GM21526 (cell line): ENCODE measurements around the gene C11orf86.

ENCODE experiments used
- ATAC-seq: cut with Tn5 transposase; IDR thresholded peaks from one replicate; pipeline ENCODE4 v1.9.1; 2021; ENCODE audit warnings: moderate library complexity; ENCODE audit not compliant: unreplicated experiment, low FRiP score

Gene C11orf86

DNA sequence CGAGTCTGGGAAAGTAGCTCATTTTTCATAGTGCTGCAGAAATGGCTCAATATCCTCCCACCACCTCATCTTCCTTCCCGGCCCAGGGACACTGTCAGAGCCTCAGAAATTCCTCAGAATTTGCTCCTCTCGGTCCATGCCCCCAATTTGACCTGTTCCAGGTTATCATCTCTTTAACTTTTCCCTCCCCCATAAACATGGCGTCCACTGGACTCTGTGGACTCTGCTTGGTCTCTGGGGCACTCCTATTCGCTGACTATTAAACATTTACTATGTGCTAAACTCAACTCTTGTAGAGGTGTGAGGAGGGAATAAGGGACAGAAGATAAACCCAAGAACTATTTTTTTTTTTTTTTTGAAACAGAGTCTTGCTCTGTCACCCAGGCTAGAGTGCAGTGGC is 8.8 kb upstream of the C11orf86 start:
- no peak for ATAC-seq

DNA sequence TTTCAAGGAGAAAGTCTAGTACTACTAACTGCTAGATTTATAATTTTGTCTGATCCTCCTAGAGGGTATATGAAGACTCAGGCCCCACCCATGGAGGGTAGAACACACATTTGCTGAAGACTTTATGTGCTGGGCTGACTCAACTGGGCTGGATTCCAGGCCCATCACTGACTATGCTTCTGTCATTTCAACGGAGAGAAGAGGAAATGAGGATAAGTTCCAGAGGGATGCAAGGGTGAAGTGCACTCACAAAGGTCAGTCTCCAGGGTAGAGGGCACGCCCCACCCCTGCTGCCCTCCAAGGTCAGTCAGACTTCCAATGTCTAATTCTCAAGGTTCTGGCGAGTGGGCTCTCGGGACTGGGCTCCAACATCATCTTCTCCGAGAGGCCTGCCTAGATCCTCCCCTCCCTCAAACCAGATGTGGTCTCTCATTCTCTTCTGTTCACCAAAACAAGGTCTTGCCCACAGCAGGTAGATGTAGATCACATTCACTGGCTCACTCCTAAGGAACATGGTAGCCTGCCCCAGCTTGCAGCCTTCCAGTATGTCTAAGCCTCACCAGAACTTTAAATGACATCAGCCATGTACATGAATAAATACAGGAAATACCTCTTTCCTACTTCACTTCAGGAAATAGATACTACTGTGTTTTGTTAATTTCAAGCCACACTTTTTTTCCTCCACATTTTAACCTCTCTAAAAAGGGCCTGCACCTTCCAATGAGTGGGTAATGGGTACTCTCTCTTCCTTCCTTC is 7.3 kb upstream of the C11orf86 start:
- no peak for ATAC-seq

GRCh38 chr11:66969584-66970225 is 5.4 kb upstream of the C11orf86 start:
- no peak for ATAC-seq

DNA sequence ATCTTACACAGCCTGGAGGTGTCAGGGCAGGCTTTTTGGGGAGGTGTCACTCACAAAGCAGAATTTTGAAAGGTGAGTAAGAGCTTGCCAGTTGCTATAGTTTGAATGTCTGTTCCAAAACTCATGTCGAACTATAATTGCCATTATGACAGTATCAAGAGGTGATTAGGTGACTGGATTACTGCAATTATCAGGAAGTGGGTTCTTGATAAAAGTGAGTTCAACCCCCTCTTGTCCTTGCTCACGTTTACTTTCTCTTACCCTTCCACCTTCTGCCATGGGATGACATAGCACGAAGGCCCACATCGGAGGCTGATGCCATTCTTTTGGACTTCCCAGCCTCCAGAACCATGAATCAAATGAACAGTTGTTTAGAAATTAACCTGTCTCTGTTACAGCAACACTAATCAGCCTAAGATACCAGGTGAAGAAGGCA is 4.7 kb upstream of the C11orf86 start:
- no peak for ATAC-seq

GRCh38 chr11:66970807-66971442 is 4.2 kb upstream of the C11orf86 start:
- no peak for ATAC-seq

DNA sequence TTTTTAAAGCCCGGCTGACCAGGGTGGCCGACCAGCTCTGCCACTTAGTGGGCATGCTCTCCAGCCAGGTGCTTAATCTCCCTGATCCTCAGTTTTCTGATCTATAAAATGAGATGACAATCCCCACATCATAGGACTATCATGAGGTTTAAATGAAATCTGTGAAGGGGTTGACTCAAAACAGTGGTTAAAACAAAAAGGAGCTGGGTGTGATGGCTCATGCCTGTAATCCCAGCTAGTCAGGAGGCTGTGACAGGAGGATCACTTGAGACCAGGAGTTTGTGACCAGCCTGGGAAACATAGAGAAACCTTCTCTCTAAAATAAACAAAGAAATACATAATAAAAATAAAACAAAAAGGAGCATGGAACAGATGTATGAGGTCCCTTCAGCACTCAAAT is 3.6 kb upstream of the C11orf86 start:
- no peak for ATAC-seq

GRCh38 chr11:66973956-66974580 is 1.0 kb upstream of the C11orf86 start:
- ATAC-seq: no peak

DNA sequence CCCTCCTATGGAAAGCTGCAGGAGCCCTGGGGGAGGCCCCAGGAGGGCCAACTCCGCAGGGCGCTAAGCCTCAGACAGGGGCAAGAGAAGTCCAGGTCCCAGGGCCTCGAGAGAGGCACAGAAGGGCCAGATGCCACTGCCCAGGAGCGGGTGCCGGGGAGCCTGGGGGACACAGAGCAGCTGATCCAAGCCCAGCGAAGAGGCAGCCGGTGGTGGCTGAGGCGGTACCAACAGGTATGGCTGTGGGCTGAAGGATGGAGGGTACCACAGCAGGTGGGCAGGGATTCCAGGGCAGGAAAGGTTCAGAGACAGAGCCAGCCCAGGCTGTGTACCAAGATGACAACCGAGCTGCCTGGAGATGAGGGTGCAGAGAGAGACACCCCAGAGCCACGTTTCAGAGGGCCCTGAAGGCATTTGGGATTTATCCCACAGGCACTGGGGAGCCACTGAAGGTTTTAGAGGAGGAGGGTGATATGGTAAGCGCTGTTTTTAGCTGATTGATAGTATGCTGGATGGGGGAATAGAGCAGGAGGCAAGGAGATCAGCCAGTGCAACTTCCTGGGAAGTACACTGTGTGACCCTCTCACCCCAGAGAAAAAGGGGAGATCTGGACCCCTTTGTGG is 412 bp downstream of the C11orf86 start:
- ATAC-seq: no peak

DNA sequence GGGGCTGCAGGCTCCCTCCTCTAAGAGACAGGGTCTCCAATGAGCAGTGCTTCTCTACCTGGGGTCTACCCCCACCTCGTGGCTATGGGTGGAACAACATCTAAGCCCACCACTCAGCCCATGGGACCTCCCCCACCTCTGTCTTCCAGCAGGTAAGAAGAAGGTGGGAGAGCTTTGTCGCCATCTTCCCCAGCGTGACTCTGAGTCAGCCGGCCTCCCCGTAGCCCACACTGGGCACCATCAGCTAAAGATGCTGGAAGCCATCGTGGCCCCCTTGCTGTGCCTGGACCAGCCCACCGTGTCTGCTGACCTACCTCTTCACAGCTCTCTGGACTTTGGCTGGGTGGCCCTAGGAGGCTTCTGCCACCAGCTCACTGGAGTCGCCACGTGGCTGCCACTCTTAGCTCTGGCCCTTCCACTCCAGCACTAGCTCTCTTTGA is 944 bp downstream of the C11orf86 start:
- ATAC-seq: no peak

DNA sequence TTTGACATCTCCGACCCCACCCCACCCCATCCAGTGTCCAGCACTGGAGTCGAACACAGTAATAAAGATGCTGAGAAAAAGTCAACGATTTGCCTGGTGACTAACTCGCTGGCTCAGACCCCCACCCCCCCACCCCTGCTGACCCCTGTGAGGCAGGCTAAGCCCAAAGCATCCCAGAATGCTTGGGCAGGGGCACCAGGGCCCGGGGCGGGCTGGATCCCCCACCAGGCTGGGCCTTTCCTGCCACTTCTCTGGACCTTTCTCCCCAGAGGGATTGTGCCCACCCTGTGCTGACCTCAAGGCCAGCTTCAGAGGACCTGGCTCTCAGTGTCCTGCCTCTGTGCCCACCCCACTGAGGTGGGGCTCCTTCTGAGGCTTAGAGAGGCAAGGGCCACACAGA is 1.8 kb downstream of the C11orf86 start:
- no peak for ATAC-seq

- ATAC-seq: no peak
These were observed 3.1 kb downstream of the C11orf86 start for GRCh38 chr11:66978229-66978628.

GRCh38 chr11:66978717-66979116 is 3.6 kb downstream of the C11orf86 start:
- ATAC-seq: no peak

DNA sequence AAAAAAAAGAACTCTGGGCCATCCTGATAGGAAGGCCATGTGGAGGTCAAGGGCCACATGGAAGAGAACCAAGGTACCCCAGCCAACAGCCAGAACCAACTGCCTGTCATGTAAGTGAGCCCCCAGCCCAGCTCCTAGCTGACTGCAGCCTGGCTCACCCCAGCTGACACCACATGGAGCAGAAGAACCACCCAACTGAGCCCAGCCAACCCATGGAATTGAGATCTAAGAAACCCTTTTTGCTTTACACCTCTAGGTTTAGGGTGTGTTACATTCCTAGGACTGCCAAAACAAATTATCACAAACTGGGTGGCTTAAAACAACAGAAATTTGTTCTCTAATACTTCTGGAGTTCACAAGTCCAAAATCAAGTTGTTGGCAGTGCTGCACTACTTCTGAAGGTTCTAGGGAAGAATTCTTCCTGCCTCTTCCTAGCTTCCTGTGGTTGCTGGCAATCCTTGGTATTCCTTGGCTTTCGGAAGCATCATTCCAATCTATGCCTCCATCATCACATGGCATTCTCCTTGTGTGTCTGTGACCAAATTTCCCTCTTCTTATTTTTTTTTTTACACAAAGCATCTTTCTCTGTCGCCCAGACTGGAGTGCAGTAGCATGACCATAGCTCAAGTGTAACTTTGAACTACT is 4.4 kb downstream of the C11orf86 start:
- ATAC-seq: no peak

DNA sequence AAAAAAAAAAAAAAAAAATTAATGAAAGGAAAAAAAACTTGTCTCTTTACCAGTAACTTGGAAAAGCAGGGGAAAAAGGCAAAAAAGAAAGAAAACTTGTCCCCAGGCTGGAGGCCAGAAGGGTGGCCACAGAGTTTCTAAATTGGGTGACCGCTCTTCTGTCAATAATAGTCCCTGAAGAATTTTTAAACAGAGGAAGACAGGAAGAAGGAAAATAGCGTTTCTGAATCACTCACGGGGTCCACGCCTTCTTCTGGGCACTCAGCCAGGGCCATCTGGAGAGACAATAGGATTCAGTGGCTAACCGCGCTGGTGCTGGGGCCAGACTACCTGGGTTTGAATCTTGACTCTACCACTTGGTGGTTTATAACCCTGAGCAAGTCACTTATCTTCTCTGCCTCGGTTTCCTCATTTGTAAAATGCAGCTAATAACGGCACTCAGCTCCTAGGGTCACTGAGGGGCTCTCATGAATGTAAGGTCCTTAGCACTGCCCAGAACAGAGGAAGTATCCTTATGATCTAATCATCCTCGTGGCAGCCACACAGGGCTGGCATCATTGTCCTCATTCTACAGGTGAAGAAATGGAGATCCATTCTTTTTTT is 7.0 kb downstream of the C11orf86 start:
- no peak for ATAC-seq

DNA sequence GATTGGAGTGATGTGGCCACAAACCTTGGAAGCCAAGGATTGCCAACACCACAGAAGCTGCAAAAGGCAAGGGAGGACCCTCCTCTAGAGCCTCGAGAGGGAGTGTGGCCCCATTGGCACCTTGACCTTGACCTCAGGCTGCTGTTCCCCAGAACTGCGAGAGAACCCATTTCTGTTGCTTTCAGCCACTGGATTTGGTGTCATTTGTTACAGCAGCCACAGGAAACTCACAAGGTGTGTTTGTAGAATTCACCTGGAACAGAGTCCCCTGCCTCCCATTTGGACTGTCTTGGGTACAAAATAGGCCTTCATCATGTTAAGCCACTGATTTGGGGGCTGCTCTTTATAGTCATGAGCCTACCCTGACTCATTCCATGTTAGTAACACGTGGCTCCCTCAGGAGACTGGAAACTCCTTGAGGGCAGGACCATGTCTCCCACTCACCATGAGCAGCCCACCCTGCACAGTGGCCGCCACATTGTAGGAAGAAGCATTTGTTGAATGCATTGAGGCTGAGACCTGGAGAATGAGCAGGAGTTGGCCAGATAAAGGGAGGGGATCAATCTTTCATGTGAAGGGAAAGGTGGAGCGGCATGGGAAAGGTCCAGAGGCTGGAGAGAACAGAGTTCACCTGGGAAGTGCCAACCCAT is 8.3 kb downstream of the C11orf86 start:
- ATAC-seq: no peak

- ATAC-seq: no peak
These were observed 10.5 kb downstream of the C11orf86 start for GRCh38 chr11:66985508-66986177.

DNA sequence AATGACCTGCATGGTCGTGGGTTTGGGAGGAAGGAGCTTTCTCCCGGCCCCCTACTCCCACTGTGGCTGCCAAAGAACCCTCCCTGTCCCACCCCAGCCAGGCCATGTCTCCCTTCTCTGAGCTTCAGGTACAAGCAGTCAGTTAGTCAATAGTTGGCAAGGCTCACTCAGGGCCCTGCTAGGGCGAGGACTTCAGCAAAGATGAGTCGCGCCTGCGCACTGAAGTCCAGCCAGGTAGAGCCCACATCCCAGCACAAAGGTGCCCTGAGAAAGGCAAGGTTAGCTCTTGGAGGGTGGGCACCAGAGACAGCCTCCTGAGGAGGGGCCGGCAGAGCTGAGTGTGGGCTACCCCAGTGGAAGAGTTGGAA is 11.1 kb downstream of the C11orf86 start:
- ATAC-seq: no peak

DNA sequence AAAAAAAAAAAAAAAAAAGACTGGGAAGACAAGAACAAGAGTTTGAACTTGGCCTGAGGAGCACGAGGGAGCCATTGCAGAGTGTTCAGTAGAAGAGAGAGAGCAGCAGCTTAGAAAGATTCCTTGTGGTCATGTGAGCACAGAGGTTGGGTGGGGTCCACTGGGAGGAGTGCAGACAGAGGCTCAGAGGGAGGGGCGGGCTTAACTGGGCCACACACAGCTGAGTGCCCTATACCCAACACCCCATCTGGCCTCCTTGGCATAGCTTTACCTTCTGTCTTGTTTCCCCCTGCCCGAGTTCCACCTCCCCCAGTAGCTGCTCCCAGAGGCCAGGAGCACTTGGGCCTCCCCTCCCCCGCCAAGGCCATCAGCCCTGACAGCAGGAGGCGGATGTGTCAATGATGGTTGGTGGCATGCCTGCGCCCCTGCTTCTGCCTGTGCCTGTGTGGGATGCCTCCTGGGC is 12.1 kb downstream of the C11orf86 start:
- ATAC-seq: no peak
